GM19239 (cell line): ENCODE data around the gene PLEKHN1.

ENCODE experiments used
- DNase-seq: peaks from one replicate; pipeline ENCODE4 v3.0.0; 2011; ENCODE audit warnings: low spot score; ENCODE audit not compliant: insufficient read length
- FAIRE-seq: peaks from 2 replicates; lab custom pipeline; 2011; peaks lifted over from hg19 to GRCh38; lab: Jason Lieb, UNC

The PLEKHN1 gene

DNA sequence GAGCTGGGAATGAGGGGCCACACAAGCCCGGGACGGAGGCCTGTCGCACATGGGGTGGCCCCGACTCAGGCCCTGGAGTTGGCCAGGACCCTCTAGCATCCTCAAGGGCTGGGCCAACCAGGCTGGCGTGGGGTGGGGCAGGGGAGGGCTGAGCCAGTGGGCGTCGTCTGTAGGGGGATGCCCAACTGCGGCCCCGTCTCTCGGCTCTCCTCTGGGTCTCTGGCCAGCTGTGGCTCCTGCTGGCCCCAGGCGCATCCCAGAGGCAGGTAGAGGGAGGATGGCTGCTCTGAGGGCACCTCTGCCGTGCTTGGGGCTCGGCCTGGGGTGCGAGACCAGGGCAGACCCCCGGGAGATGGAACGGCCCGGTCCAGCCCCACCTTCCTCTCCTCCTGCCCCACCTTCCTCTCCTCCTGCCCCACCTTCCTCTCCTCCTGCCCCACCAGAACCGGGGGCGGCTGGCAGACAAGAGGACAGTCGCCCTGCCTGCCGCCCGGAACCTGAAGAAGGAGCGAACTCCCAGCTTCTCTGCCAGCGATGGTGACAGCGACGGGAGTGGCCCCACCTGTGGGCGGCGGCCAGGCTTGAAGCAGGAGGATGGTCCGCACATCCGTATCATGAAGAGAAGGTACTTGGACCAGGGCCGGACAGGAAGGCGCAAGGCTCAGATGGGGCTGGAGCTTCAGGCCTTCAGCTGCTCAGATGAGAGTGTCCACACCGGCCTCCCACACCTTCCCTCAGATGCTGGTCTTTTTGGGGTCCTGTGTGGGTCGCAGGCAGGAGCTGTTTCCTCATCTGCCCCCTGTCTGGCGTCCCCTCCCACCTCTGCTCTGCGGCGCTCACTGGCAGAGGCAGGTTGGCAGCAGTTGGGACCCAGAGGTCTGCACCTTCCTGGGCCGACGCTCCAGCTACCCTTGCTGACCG, 36.3 kb upstream of the PLEKHN1 start:
- FAIRE-seq (no peak), DNase-seq (no peak)

DNA sequence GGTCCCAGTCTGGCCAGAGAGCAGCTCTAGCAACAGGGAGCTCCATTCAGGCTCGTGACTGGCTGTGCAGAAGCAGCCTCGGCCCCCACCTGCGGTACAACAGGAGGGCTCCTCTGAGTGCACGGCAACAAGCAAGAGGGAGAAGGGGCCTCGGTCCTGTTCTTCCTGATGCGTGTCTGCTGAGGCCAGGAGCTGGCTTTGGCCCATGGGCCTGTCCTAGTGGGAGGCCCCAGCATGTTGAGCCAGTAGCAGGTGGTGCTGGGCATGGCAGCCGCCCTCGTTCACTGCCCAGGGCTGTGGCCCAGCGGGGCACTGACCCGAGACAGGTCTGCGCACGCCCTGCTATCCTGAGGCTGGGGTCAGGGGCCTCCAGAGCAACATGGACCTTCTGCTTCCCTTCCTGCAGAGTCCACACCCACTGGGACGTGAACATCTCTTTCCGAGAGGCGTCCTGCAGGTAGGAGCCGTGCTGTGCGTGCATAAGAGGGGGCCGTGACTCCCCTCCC, 35.6 kb upstream of the PLEKHN1 start:
- no peak for FAIRE-seq
- DNase-seq = no peak

DNA sequence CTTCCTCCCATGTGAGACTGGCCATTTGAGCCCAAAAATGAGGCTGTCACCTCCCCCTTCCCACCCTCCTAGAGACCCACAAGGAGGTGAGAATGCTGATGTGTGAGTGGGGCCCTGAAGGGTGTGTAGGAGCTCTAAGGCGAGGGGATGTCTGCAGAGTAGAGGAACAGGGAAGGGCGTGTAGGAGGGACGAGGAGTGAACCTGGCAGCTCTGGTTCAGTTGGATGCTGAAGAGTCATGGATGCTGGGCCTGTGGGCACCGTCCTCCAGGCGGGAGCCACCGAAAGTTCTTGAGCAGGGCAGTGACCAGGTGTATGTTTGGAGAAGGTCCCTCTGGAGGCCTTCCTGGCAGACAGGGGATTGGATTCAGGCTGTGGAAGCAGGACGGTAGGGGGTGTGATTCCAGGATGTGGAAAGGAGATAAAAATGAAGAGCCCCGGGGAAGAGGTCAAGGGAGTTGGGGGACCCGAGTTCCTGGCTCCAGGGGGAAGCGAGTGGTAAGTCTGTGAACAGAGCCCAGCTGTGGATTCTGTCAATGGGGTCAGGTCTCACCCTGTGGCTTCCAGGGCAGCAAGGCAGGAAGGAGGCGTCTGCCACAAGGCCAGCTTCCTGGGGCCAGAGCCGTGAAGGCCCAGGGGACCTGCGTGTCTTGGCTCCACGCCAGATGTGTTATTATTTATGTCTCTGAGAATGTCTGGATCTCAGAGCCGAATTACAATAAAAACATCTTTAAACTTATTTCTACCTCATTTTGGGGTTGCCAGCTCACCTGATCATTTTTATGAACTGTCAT, 34.7 kb upstream of the PLEKHN1 start:
- FAIRE-seq = no peak
- DNase-seq = no peak

DNA sequence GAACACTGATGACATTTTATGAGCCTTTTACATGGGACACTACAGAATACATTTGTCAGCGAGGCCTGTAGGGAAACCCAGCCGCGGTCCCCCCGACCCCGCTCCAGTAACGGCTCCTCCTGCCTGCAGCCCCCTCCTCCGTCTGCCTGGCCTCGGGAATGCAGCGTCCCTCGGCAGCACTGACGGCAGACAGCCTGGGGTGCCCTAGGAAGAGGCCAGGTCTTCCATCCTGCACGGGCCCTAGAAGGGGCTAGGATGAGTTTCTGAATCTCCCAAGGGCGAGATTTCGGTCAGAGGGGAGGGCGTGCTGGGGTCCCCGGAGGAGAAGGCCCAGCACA, 34.1 kb upstream of the PLEKHN1 start:
- no peak for DNase-seq
- no peak for FAIRE-seq

DNA sequence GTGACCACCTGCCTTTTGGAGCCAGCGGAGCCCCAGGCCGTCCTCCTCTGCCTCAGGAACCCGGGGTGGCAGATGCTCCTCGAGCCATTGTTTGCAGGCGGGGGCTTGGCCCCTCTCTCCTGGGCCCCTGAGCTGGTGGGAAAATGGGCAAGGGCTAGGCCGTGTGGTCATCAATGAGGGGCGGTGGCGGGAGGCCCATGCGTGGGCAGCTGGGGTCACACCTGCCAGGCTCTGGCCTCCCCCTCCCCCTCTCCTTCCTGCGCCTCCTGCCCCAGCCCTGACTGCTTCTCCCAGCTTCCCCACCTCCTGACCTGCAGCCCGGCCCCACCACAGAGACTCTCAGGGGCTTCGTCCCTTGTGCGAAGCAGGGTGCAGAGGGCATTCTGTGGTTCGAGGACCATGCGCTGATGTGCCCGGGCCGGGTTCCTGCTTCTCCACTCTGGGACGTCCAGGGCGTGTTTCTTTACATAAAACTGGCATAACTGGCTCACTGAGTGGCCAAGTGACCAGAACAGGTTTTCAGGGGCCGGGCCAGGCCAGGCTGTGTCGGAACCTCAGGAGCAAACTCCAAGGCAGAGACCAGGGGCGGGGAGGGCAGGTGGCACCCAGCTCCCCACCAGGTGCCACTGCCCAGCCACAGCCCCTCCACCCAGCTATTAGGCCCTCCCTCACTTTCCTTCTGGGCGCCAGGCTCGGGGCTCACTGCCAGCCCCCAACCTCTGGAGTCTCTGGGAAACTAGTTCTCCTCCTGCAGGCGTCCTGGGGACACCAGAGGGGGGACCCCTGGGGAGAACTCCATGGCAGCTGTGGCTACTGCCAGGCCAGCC, 33.3 kb upstream of the PLEKHN1 start:
- FAIRE-seq = no peak
- DNase-seq = no peak

DNA sequence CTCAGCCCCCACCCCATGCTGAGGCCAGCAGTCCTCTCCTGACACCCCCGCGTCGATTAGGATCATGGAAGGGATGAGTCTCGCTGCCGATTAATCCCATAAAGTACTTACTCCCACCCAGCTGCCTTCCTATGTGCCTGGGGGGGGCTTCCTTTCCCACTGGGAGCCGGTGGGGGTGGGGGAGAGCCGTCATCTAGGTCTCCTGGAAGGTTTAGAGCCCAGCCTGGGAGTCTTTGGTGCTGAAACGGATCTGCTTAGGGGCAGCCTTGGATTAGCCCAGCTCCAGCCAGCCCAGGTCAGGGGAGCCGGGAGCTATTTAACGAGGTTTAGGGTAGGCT, 32.7 kb upstream of the PLEKHN1 start:
- no peak for FAIRE-seq
- no peak for DNase-seq

DNA sequence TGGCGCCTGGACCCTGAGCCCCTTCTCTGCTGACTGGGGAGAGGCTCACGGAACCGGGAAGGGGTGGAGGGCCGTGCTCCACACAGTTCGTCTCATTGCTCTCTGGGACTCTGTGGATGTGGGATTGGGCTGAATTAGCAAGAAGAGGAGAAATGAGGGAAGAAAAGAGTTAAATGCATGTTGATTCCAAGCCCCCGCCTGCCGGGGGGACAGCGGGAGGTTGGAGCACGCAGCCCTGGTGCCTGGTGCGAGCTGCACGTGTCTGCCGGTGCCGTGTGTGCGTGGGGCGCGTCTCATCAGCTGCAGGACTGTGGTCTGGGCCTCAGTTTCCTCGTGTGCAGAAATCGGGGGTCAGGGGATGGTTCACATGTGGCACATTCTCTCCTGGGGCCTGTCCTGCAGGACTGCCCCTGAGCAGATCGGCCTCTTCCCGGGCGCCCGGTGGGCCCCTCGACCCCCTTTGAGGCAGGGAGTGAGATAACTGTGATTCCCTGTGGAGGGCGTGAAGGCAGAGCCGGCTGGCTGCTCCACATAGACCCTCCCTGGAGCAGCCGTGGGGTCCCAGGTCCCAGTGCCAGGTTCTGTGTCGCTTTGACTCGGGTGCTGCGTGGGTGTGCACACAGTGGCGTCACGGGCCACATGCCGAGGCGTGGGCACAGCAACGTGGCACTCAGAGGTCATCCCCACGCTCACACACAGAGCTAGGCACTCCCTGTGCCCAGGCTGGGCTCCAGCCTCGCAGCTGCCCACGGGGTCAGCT, 31.1 kb upstream of the PLEKHN1 start:
- DNase-seq (no peak), FAIRE-seq (no peak)

DNA sequence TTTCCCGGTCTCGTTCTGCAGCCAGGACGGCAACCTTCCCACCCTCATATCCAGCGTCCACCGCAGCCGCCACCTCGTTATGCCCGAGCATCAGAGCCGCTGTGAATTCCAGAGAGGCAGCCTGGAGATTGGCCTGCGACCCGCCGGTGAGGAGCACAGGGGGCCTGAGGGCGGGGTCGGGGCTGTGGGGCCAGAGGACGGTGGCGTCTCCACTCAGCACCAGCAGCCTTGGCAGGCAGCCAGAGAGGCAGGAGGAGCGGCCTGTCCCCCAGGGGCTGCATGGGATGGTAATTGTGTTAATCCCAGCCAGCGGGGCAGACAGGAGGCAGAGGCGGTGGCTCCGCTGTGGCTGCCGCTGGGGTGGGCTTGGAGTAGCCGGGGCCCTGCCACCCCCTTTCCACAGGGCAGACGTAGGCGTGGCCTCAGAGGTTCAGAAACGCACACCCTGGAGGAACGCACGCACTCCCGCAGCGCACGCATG, 30.5 kb upstream of the PLEKHN1 start:
- FAIRE-seq (no peak), DNase-seq (no peak)

DNA sequence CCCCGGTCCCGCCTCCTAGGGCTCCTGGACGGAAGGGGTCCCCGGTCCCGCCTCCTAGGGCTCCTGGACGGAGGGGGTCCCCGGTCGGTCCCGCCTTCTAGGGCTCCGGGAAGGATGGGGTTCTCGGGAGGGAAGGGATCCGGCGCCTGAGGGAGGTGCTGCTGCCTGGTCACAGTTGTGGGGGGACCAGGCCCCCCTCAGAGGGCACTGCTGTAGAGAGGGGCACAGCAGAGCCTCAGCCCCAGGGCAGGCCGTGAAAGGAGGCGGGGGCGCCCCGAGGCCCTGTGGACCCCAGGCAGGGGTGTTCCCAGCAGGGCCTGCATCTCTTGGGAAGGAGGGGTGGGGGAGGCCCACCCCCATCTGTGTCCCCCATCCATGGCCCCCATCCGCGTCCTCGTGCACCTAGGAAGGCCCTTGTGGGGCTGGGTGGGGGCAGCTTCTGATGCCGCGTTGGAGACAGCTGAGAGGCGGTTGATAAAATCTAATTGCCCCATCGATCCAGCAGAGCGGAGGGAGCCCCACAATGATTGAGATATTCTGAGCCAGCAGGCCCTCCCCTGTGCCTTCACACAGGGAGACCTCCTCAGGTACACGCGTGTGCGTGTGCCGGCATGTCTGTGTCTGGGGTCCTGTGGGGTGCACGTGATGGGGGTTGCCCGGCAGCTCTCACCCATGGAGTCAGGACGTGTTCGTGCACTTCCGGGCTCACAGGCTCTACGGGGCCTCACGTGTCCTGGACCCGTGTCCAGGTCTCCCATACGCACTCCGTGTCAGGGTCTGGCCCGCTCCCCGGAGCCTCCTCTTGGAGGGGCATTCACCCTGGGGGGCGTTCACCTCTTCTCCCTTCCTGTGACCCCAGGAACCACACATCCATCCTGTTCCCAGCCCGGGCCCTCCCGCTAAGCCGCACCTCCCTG, 29.7 kb upstream of the PLEKHN1 start:
- FAIRE-seq (no peak), DNase-seq (no peak)

DNA sequence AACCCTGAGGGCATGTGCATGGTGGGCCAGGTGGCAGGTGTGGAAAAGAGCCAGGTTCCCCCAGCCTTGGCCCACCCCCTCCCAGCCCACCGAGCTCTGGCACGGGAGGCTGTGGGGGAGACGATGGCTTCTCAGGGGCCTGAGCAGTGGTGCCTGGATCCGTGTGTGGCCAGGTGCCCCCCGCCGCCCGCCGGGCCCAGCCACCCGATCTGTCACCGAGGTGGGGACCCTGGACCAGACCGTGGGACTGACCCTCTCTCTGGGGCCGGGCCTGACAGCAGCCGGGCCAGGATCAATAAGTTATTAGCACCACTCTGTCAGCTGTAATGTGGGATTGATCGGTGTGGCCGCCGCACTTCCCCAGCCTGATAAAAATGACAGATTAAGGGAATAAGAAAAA, 28.8 kb upstream of the PLEKHN1 start:
- no peak for FAIRE-seq

DNA sequence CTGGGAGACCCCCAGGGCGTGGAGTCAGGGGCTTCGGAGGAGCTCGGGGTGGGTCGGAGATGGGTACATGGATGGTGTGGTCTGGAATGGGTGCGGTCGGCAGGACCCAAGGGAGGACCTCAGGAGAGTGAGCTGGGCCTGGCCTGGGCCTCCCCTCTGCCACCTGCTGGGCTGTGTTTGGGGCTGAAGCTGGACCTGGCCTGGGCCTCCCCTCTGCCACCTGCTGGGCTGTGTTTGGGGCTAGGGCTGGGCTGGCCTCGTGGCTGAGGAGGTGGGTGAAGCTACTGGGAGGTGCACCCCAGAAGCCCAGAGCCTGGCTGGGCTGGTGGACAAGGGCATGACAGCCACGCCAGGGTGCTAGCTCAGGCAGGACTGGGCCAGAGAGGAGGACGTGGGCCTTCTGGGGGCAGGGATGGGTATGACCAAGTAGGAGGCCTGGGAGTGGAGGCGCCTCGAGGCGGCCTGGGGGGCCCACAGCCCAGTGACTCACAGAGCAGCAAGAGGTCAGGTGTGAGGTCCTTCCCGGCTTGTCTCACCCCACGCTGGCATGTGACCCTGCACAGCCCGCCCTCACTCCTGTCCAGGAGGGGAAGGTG, 28.1 kb upstream of the PLEKHN1 start:
- FAIRE-seq (no peak), DNase-seq (no peak)

More for the DNA sequence above, 28.8 kb upstream of the PLEKHN1 start:
- DNase-seq = no peak

DNA sequence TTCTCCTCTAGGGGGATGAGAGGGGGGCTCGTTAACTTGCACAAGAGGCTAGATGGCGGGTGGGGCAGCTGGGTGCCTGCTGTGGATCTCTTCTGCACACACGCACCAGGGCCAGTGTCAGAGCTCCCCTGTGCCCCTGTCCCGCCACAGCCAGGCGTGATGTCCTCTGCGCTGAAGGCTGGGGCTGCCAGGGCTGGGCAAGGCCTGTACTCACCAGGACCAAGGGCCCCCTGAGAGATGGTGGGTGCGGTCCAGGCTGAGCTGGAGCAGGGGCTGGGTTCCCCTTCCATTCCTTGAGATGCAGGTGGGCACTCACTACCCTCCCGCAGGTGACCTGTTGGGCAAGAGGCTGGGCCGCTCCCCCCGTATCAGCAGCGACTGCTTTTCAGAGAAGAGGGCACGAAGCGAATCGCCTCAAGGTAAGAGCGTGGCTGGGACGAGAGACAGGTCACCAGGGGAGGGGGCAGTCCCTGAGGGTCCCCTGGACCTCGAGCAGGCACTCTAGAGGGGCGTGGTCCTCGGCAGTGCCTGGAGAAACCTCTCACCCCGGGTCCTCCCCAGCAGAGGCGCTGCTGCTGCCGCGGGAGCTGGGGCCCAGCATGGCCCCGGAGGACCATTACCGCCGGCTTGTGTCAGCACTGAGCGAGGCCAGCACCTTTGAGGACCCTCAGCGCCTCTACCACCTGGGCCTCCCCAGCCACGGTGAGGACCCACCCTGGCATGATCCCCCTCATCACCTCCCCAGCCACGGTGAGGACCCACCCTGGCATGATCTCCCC, 27.4 kb upstream of the PLEKHN1 start:
- no peak for DNase-seq

DNA sequence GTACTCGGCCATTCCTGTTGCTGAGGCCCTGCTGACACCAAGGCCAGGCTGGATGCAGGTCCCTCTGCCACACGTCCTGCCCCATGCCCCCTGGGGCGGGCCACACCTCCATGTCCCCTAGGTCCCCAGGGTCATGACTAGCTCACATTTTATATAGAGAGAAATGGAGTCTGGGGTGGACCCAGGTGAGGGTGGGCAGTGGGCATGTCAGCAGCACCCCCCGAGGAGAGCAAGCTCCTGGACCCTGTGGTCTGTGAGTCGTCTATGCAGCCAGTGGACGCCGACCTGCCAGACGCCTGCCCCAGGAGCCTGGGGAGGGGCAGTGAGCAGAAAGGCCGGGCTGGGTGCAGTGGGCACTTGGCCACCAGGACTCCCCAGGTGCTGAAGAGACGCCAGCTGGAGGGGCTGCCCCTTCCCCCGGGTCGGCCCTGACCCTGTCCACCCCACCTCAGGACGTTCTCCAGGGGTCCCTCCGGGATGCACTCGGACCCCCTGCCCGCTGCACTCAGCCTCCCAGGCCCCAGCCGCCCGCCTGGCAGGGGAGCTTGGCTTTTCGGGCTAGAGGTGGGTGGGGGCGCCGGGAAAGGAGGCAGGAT, 26.7 kb upstream of the PLEKHN1 start:
- no peak for DNase-seq
- FAIRE-seq = no peak

More for the DNA sequence above, 27.4 kb upstream of the PLEKHN1 start:
- FAIRE-seq = no peak

DNA sequence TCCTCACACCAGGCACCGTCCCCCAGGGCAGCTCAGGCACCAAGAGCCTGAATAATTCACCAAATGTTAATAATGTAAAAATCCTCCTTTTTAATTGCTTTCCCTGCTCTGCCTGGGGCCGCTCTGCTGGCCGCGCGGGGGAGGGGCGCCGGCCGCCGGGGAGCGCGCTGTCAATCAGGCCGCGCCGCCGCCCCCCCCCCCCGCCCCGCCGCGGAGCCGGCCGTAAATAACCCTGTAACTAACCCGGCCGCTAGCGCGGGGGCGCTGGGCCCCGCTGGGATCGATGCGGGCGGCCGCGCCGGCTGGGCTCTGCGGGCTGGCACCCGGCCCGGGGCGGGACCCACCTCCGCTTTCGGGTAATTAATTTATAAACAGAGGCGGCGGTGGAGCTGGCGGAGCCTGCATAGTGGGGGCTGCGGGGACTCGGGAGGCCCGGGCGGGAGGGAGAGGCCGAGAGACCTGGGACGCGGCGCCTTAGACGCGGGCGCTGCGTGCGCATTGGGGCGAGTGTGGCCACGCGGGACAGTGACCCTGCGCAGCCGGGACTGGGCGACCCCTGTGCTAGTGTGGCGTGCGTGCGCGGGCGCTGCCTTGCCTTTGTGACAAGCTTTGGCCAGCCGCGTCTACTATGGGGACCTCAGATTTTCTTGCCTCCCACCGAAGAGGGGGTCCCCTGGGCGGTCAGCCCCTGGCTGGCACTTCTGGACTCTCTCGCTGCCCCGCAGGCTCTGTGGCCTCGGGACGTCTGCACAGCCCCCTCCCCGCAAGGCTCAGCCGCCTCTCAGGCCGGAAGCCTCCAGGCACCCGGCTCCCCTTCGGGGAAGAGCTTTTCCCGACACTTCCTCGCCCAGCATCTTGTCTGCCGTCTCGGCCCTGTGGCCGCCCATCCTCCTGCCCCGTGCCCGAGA, 25.9 kb upstream of the PLEKHN1 start:
- DNase-seq = peak; percentile 70
- FAIRE-seq = no peak

DNA sequence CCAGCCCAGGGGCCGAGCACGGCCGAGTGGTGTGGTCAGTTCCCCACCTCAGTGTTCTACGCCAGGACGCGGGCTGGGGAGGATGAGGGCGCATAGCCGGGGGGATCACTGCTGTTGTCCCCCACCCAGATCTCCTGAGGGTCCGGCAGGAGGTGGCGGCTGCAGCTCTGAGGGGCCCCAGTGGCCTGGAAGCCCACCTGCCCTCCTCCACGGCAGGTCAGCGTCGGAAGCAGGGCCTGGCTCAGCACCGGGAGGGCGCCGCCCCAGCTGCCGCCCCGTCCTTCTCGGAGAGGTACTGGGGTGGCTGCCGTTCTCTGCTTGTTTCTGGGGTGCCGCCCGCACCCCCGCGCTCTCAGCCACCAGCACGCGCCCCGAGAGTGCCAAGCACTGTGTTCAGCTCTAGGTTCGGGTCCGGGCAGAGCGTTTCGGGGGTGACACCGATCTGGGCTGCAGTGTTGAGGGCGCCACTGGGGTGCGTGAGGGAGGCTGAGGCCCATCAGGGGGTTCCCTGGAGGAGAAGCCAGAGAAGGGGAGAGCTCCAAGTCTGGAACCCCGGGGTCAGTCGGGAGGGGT, 25.2 kb upstream of the PLEKHN1 start:
- FAIRE-seq (no peak), DNase-seq (no peak)
